DMS53 treated with DMSO at 0.1 percent for 48 hours (cell line): ENCODE results near the gene CENPO.
"Not testable (repeated sequence)": the region's sequence is repeated elsewhere in the genome, so short reads cannot be mapped to it uniquely, and the experiment has no call there.

Source experiments
- DNase-seq: peaks from one replicate; lab custom pipeline; 2025; ENCODE audit not compliant: unreplicated experiment; lab: John Stamatoyannopoulos, UW

CENPO gene

GRCh38 chr2:24787532-24787931 is 5.7 kb upstream of the CENPO start:
- no peak for DNase-seq

- DNase-seq, result no peak
Measured at GRCh38 chr2:24788816-24789215, 4.4 kb upstream of the CENPO start.

DNA sequence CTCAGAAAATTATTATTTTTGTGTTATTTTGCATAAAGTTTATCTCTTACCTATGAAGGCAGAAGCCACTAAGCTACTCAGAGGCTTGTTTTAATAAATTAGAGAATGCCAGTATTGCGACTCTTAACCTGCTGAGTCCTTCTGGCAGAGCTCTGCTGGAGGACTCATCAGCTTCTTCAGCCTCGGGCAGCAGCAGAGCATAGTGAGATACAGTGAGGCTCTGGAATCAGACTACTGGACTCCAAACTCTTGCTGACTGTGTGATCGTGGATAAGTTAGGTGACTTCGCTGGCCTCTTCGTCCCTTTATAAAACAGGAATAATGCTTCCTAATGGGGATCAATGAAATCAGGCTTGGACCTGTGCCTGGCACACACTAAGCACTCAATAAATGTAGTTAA is 1.8 kb upstream of the CENPO start:
- DNase-seq, result no peak

GRCh38 chr2:24792542-24792873 is 717 bp upstream of the CENPO start:
- DNase-seq, result no peak

DNA sequence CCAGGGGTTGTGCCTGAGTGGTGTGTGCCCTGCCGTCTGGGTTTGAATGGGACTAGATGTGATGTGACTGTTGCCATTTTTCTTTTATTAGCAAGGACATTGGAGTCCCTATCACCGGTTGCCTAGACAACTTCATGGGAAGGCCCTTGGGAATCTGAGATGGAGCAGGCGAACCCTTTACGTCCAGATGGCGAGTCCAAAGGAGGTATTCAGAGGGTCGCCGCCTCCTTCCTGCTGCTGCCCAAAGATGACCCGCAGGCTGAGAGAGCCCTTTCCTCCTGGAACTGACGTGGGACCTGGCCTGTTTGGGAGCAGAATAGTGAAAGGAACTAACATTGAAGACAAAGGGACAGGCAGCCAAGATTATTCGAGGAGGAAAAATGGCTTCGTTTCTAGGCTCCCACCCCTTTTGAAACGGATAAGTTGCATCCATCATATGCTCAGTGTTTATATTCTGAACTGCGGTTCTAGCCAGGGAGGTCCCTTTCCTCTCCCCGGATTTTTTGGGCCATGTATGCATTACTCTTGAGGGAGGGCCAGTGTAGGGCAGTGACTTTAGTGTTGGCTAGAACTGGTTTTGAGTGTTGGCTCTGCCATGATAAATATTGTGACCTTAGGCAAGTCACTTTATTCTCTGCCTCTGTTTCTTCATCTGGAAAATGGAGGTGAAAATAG is 673 bp downstream of the CENPO start:
- DNase-seq, result no peak

- DNase-seq, result no peak
Measured at GRCh38 chr2:24797644-24798043, 4.4 kb downstream of the CENPO start.

DNA sequence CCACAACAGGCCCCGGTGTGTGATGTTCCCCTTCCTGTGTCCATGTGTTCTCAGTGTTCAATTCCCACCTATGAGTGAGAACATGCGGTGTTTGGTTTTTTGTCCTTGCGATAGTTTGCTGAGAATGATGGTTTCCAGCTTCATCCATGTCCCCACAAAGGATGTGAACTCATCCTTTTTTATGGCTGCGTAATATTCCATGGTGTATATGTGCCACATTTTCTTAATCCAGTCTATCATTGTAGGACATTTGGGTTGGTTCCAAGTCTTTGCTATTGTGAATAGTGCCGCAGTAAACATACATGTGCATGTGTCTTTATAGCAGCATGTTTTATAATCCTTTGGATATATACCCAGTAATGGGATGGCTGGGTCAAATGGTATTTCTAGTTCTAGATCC is 7.3 kb downstream of the CENPO start:
- not testable (repeated sequence) for DNase-seq

DNA sequence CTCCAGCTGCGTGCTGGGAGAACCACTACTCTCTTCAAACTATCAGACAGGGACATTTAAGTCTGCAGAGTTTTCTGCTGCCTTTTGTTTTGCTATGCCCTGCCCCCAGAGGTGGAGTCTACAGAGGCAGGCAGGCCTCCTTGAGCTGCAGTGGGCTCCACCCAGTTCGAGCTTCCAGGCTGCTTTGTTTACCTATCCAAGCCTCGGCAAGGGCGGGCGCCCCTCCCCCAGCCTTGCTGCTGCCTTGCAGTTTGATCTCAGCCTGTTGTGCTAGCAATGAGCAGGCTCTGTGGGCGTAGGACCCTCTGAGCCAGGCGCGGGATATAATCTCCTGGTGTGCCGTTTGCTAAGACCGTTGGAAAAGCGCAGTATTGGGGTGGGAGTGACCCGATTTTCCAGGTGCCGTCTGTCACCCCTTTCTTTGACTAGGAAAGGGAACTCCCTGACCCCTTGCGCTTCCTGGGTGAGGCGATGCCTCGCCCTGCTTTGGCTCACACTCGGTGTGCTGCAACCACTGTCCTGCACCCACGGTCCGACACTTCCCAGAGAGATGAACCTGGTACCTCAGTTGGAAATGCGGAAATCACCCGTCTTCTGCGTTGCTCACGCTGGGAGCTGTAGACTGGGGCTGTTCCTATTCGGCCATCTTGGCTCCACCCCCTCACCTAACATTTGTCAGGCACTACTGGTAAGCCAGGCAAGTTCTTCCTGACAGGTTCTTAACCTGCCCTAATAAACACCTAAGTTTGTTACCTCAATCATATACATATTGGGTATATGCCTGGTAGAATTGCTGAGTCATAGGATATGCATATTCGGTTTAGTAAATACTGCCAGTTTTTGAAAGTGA is 12.8 kb downstream of the CENPO start:
- not testable (repeated sequence) for DNase-seq

GRCh38 chr2:24806661-24807036 is 13.4 kb downstream of the CENPO start:
- no peak for DNase-seq

DNA sequence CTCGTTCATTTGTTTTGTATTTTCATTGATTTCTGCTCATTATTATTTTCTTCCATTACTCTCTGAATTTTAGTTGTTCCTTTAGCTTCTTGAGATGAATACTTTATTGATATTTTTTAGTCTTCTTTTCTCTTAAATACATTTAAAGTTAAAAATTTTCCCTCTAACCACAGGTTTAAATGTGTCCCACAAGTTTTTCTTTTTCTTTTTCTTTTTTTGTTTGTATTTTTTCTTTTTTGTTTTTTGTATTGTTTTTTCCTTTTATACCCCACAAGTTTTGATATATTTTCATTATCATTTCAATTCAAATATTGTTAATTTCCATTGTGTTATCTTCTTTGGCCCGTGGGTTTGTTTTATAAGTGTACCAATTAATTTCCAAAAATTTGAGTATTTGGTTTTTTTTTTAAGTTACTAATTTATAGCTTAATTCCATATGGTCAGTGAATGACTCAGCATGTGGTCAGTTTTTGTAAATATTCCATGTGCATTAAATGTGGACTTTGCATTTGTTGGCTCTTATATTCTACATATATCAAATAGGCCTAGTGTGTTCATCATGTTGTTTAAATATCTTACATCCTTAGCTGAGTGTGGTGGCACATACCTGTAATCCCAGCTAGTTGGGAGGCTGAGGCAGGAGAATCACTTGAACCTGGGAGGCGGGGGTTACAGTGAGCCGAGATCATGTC is 16.2 kb downstream of the CENPO start:
- DNase-seq, result no peak

- DNase-seq, result no peak
Measured at GRCh38 chr2:24813691-24814137, 20.5 kb downstream of the CENPO start.

DNA sequence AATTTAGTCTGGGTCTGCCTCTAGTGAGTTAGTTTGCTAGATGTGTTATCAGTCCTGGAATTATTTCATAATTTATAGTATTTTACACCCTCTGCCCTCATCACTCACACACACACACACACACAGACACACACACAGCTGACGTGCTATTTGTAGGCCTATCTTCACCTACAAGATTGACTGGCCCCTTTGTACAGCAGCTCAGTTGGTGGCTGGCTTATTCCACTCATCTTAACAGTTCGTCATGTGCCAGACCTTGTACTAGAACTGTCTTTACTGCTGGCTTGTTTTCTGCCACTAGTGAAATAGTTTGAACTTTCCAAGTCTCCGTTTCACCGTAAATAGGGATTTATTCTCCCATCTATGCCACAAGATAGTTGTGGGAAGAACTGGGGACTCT is 21.3 kb downstream of the CENPO start:
- DNase-seq, result no peak

GRCh38 chr2:24815171-24815570 is 21.9 kb downstream of the CENPO start:
- DNase-seq, result no peak

DNA sequence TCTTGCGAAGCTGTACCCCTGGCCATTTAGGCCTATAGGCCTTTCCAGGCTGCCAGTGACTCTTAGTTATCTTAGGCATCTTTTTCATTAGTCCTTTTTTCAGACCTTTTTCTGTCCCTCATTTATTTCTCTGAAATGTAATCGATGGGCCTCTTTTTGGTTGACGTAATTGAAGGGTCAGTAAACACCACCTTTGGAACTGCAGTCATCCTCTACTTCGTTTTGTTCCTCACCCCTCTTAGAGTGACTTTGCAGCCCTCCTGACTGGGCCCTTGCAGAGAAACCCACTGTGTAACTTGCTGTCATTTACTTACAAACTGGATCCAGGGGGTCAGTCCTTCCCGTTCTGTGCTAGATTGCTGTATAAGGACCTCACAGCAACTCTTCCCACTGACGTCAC is 23.2 kb downstream of the CENPO start:
- DNase-seq, result no peak

- DNase-seq, result no peak
Measured at GRCh38 chr2:24816884-24817283, 23.7 kb downstream of the CENPO start.

DNA sequence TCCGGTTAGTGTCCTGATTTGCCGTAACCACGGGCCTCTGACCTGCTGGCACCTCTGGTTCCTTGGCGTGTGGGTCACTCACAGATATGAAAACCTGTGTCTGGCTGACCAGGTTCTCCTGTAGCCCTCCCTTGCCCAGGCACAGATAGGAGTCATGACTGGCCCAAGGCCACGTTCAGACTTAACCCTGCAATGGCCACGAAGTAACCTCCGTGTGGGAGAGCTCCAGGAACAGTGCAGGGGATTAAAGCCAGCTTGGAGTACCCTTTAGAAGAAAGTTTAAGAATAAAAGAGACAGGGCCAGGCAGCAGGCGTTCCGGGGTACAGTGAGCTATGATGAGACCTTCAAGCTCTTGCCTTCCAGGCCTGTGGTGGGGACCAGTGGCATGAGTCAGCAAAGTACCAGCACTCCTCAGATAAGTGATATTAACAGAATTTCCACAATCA is 25.5 kb downstream of the CENPO start:
- no peak for DNase-seq

GRCh38 chr2:24819442-24820174 is 26.4 kb downstream of the CENPO start:
- DNase-seq, result no peak

DNA sequence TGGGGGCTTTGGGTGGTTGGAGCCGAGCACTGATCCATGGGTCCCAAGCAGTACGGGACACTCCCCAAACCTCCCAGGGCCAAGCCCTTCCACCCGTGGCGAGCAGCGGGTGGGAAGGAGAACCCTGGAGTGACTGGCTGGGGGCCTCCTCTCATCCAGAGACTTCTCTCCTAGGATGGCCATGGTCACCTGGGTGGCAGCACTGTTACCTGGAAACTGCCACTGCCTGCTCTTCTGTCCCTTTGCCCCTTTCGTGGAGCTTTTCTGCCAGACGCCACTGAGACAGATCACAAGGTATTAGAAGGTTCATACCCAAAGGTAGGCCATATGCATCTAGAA is 26.9 kb downstream of the CENPO start:
- DNase-seq, result no peak

GRCh38 chr2:24820598-24821432 is 27.6 kb downstream of the CENPO start:
- no peak for DNase-seq

DNA sequence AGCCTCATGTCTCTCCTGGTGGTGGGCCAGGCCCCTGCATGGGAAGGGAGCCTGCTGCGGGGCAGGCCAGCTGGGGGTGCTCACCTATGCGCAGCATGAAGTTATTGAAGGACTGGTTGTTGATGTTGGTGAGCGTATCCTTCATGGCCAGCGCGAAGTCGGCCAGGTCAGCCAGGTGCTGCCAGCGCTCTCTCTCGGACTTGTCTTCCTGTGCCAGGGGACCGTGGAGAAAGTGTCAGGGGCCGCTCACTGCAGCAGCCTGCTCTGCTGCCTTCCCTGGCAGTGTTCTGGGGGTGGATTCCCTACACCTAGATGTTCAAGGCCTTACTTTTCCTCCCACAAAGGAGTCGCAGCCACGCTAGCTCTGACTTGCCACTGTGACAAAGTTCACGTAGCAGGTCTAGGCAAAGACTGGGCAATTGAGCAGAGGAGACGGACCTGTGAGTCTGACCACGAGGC is 28.2 kb downstream of the CENPO start:
- DNase-seq, result no peak
